ENCODE results near the gene STYK1. TPM values are rescaled to one million over a fixed set of nuclear protein-coding genes. Genes with fewer than 3 reads are reported as not detected.

STYK1 gene
- total RNA-seq, 1 donor from 2014 or later = 0.79 TPM

DNA sequence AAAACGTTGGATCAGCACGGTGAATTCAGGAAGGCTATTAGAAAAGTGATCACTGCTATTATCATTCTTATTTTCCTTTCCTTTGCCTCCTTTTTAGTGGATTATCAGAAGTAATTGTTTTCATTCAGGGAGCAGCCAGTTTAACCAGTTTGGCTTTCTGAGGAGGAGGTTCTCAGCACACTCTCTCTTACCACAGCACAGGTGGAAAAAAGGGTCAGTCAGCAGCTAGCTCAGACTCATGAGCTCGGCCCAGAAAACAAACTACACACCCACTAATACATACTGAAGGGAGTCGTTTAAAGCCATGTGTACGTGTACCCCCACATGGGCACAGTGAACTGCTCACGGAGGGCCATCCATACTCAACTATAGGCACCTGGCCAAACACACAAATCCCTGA is 37.2 kb downstream of the STYK1 start:
- DNase-seq (ENCODE audit: low spot score, unreplicated experiment) = no peak
- TF ChIP-seq, protein P1, sequence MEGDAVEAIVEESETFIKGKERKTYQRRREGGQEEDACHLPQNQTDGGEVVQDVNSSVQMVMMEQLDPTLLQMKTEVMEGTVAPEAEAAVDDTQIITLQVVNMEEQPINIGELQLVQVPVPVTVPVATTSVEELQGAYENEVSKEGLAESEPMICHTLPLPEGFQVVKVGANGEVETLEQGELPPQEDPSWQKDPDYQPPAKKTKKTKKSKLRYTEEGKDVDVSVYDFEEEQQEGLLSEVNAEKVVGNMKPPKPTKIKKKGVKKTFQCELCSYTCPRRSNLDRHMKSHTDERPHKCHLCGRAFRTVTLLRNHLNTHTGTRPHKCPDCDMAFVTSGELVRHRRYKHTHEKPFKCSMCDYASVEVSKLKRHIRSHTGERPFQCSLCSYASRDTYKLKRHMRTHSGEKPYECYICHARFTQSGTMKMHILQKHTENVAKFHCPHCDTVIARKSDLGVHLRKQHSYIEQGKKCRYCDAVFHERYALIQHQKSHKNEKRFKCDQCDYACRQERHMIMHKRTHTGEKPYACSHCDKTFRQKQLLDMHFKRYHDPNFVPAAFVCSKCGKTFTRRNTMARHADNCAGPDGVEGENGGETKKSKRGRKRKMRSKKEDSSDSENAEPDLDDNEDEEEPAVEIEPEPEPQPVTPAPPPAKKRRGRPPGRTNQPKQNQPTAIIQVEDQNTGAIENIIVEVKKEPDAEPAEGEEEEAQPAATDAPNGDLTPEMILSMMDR (IDR thresholded peaks at IDR 0.05; ENCODE audit: unreplicated experiment) = no peak
- Mint-ChIP-seq H3K4me1 (ENCODE audit: low read depth) (peaks cover 9% of the 10 kb centered on the region), H3K27ac (no peak overlapping the region), H3K4me3 (ENCODE audit: low read depth) (no peak overlapping the region), H3K36me3 (ENCODE audit: insufficient read depth) (no peaks in the 10 kb centered on the region), H3K9me3 (ENCODE audit: low read depth) (no peaks in the 10 kb centered on the region), H3K27me3 (no peaks in the 10 kb centered on the region)

DNA sequence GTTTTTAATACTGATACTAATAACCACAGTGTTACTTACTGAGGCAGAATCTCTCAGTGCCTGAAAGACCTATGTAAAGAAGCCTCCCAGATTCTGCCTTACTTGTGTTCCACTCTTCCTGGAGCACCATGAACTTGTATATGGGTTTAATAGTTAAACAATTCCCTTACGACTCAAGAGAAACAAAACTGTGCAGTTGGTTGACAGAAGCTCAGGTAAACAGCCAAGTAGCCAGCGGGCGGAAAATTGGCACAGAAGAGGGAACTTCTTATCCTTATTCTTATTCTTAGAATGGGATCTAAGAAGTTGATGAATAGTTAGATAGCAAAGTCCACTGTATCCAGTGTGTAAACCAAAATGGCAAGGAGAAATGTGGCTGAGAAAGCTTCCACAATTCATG is 37.7 kb downstream of the STYK1 start:
- Mint-ChIP-seq H3K4me1 (ENCODE audit: low read depth) (peaks cover 9% of the 10 kb centered on the region), H3K4me3 (ENCODE audit: low read depth) (no peak overlapping the region), H3K9me3 (ENCODE audit: low read depth) (no peaks in the 10 kb centered on the region), H3K36me3 (ENCODE audit: insufficient read depth) (no peaks in the 10 kb centered on the region), H3K27me3 (no peaks in the 10 kb centered on the region), H3K27ac (no peak overlapping the region)
- no peak for DNase-seq (ENCODE audit: low spot score, unreplicated experiment)
- TF ChIP-seq, protein P1 (IDR thresholded peaks at IDR 0.05; ENCODE audit: unreplicated experiment) = no peak

DNA sequence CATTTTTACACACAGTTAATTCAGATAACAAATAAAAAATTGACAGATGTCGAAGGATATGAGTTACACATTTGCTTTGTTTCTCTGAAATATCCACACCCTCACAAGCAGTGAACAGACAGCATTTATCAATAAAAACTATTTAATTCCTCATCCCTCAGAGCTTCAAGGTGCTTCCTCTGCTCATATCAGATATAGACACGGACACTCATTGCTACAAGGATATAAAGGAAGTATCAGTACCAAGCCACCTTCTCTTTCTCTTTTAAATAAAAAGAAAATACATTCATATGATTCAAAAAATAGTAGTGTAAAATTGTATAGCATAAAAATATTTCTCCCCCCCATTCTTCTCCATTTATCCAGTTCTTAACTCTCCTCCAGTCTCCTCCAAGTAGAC is 38.5 kb downstream of the STYK1 start:
- Mint-ChIP-seq H3K4me3 (ENCODE audit: low read depth) (no peak overlapping the region), H3K36me3 (ENCODE audit: insufficient read depth) (no peaks in the 10 kb centered on the region), H3K27me3 (no peaks in the 10 kb centered on the region), H3K4me1 (ENCODE audit: low read depth) (peaks cover 9% of the 10 kb centered on the region), H3K27ac (no peak overlapping the region), H3K9me3 (ENCODE audit: low read depth) (no peaks in the 10 kb centered on the region)
- TF ChIP-seq, protein P1 (IDR thresholded peaks at IDR 0.05; ENCODE audit: unreplicated experiment) = no peak
- no peak for DNase-seq (ENCODE audit: low spot score, unreplicated experiment)

DNA sequence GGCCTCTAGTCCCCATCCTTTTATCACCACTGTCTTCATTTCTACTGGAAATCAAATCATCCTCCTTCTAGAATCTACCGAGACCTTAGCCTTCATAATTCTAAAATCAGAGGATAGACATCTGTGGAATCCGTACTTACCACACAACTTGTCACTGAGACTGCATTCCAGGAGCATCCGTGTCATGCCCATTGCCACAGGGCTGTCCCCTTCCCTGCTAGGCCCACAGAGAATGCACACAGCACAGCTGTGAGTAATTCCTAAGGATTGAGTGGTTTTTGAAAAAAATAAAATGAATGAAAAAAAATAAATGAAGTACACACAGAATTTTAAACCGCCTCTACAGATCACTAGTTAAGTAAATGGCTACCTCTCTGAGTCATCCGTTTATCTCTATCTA is 39.4 kb downstream of the STYK1 start:
- no peak for DNase-seq (ENCODE audit: low spot score, unreplicated experiment)
- H3K4me3 Mint-ChIP-seq (ENCODE audit: low read depth) = no peak overlapping the region
- no peak overlapping the region for H3K27ac Mint-ChIP-seq
- no peaks in the 10 kb centered on the region for H3K9me3 Mint-ChIP-seq (ENCODE audit: low read depth)
- peaks cover 9% of the 10 kb centered on the region for H3K4me1 Mint-ChIP-seq (ENCODE audit: low read depth)
- no peaks in the 10 kb centered on the region for H3K36me3 Mint-ChIP-seq (ENCODE audit: insufficient read depth)
- H3K27me3 Mint-ChIP-seq = no peaks in the 10 kb centered on the region
- TF ChIP-seq, protein P1 (IDR thresholded peaks at IDR 0.05; ENCODE audit: unreplicated experiment) = no peak

GRCh38 chr12:10633541-10633940 is 40.3 kb downstream of the STYK1 start:
- Mint-ChIP-seq H3K27ac (no peak overlapping the region), H3K4me1 (ENCODE audit: low read depth) (peaks cover 9% of the 10 kb centered on the region), H3K9me3 (ENCODE audit: low read depth) (no peaks in the 10 kb centered on the region), H3K27me3 (no peaks in the 10 kb centered on the region), H3K4me3 (ENCODE audit: low read depth) (no peak overlapping the region), H3K36me3 (ENCODE audit: insufficient read depth) (no peaks in the 10 kb centered on the region)
- TF ChIP-seq, protein P1 (IDR thresholded peaks at IDR 0.05; ENCODE audit: unreplicated experiment) = no peak
- no peak for DNase-seq (ENCODE audit: low spot score, unreplicated experiment)
